K562 (cell line): Measurements from ENCODE around the gene TRIM14. TPM values are rescaled to one million over a fixed set of nuclear protein-coding genes. Genes with fewer than 3 reads are reported as not detected.

Source experiments
- ATAC-seq: fragments of 200-7000 bp; cut with Tn5 transposase; 3 replicates; pipeline ENCODE4 v1.9.1; 2020; ENCODE audit warnings: moderate library complexity
- BruUV-seq: library from RNA; stranded (reverse); fragments of 400-500 nt; replicated peaks from 2 replicates; lab custom pipeline; 2021; lab: Mats Ljungman, UMichigan
- CTCF ChIA-PET: fragments of 300-600 bp; formaldehyde crosslinking; extraction: SDS; loops from one replicate; lab custom pipeline; 2021; ENCODE audit warnings: low intra/inter-chr PET ratio; lab: Yijun Ruan, JAX
- POLR2A ChIA-PET: fragments of 300-600, 350-650 bp; sonication (Branson Sonifier 250); formaldehyde crosslinking; extraction: SDS; loops from one replicate; lab custom pipeline; 2021; ENCODE audit warnings: antibody characterized with exemption, inconsistent platforms; lab: Yijun Ruan, JAX
- DNase-seq, 4 experiments: peaks; one replicate each; pipeline versions ENCODE4 v3.0.0 to v3.0.0-alpha.2; 2011 to 2018; ENCODE audit warnings: low spot score in 3 of 4, mixed read lengths in 3 of 4; ENCODE audit errors: extremely low read depth in 1 of 4
- FAIRE-seq: peaks from 2 replicates; lab custom pipeline; 2011; peaks lifted over from hg19 to GRCh38; lab: Jason Lieb, UNC
- H2AFZ ChIP-seq: 2 replicates; pipeline ENCODE4 v1.6.0; 2011; ENCODE audit warnings: low read depth, low read length, control low read depth, inconsistent platforms
- H3K27ac ChIP-seq: fragments of 200-600 bp; 3 replicates; pipeline ENCODE4 v1.8.0; 2011; ENCODE audit warnings: low read depth, mild to moderate bottlenecking, control low read depth, inconsistent platforms, low read length, moderate library complexity, mixed read lengths; ENCODE audit errors: extremely low read depth
- H3K27me3 ChIP-seq, 2 experiments: fragments of 300-600 bp in 1 of 2; 2 replicates in 1 of 2; 3 replicates in 1 of 2; pipeline versions ENCODE4 v1.6.0 to v1.8.0; 2011; ENCODE audit warnings: inconsistent platforms in 2 of 2, low read length in 2 of 2, mild to moderate bottlenecking in 1 of 2, mixed read lengths in 1 of 2, moderate library complexity in 1 of 2; ENCODE audit not compliant: control insufficient read depth in 2 of 2, insufficient read depth in 2 of 2
- H3K36me3 ChIP-seq: fragments of 300-600 bp; 3 replicates; pipeline ENCODE4 v1.8.0; 2011; ENCODE audit warnings: mild to moderate bottlenecking, low read length, inconsistent platforms; ENCODE audit not compliant: control insufficient read depth, insufficient read depth
- H3K4me1 ChIP-seq, 2 experiments: fragments of 200-600 bp in 1 of 2; replicated peaks in 1 of 2; 2 replicates in 1 of 2; 3 replicates in 1 of 2; pipeline versions ENCODE4 v1.5.1 to v1.8.0; 2011; ENCODE audit warnings: inconsistent platforms in 2 of 2, low read length in 2 of 2, mild to moderate bottlenecking in 1 of 2, mixed read lengths in 1 of 2, moderate library complexity in 1 of 2; ENCODE audit not compliant: control insufficient read depth in 2 of 2, insufficient read depth in 2 of 2
- H3K4me2 ChIP-seq: 2 replicates; pipeline ENCODE4 v1.6.1; 2011; ENCODE audit warnings: low read length, control low read depth, inconsistent platforms, mixed read lengths; ENCODE audit not compliant: insufficient read depth
- H3K4me3 ChIP-seq: fragments of 200-600 bp; sonication (generic), shearing (Covaris generic); 2 replicates; pipeline ENCODE4 v1.5.1; 2016; ENCODE audit warnings: control low read depth, inconsistent platforms
- H3K79me2 ChIP-seq: fragments of 200-600 bp; 3 replicates; pipeline ENCODE4 v1.8.0; 2011; ENCODE audit warnings: low read length, inconsistent platforms; ENCODE audit not compliant: control insufficient read depth, insufficient read depth
- H3K9ac ChIP-seq, 2 experiments: 2 replicates each; pipeline versions ENCODE4 v1.6.0 to v1.6.1; 2011; ENCODE audit warnings: low read depth in 2 of 2, low read length in 2 of 2, control low read depth in 1 of 2, inconsistent platforms in 1 of 2, mild to moderate bottlenecking in 1 of 2, mixed read lengths in 1 of 2; ENCODE audit not compliant: insufficient read depth in 1 of 2
- H3K9me1 ChIP-seq: one replicate; pipeline ENCODE4 v1.6.0; 2011; ENCODE audit warnings: inconsistent platforms, mild to moderate bottlenecking, low read length, moderate library complexity; ENCODE audit not compliant: control insufficient read depth, insufficient read depth
- H3K9me3 ChIP-seq: replicated peaks from 2 replicates; pipeline ENCODE4 v1.5.1; 2011; ENCODE audit warnings: low read depth, low read length, inconsistent platforms; ENCODE audit not compliant: control insufficient read depth, insufficient read depth
- H4K20me1 ChIP-seq: replicated peaks from 2 replicates; pipeline ENCODE4 v1.6.1; 2011; ENCODE audit warnings: low read length, inconsistent platforms, mixed read lengths; ENCODE audit not compliant: control insufficient read depth, insufficient read depth
- ATF7 ChIP-seq: fragments of 450-650 bp; IDR thresholded peaks from 2 replicates; pipeline ENCODE4 v1.7.1; 2014; ENCODE audit warnings: mild to moderate bottlenecking, moderate library complexity
- CHCHD3 ChIP-seq: fragments of 250-450 bp; sonication (Bioruptor Pico); IDR thresholded peaks from 2 replicates; pipeline ENCODE4 v2.1.2; 2022; ENCODE audit warnings: mild to moderate bottlenecking
- E2F3 ChIP-seq: fragments of 250-450 bp; sonication (Bioruptor Pico); IDR thresholded peaks from 2 replicates; pipeline ENCODE4 v1.4.0; 2020; ENCODE audit warnings: mild to moderate bottlenecking
- EZH2 ChIP-seq: IDR thresholded peaks from 2 replicates; pipeline ENCODE4 v1.6.1; 2012; ENCODE audit warnings: low read depth, mild to moderate bottlenecking, inconsistent platforms, low read length, borderline replicate concordance
- HDGF ChIP-seq: fragments of 450-650 bp; IDR thresholded peaks from 2 replicates; pipeline ENCODE4 v1.6.1; 2016
- KLF13 ChIP-seq: fragments of 450-650 bp; IDR thresholded peaks from 2 replicates; pipeline ENCODE4 v1.6.1; 2016; ENCODE audit warnings: missing genetic modification characterization, low read depth, mild to moderate bottlenecking, missing compliant biosample characterization, moderate library complexity, borderline replicate concordance
- NFXL1 ChIP-seq: fragments of 450-650 bp; formaldehyde crosslinking; IDR thresholded peaks from 2 replicates; pipeline ENCODE4 v1.4.0; 2021; ENCODE audit warnings: mild to moderate bottlenecking
- NR2C1 ChIP-seq, 2 experiments: fragments of 450-650 bp; IDR thresholded peaks; 2 replicates each; pipeline ENCODE4 v1.6.1; 2017; ENCODE audit warnings: mild to moderate bottlenecking in 2 of 2, antibody characterized with exemption in 1 of 2, inconsistent platforms in 1 of 2, missing compliant biosample characterization in 1 of 2, missing genetic modification characterization in 1 of 2
- NR4A1 ChIP-seq, 2 experiments: fragments of 250-450 bp in 1 of 2; fragments of 450-650 bp in 1 of 2; sonication (Bioruptor Pico) in 1 of 2; IDR thresholded peaks; 2 replicates each; pipeline versions ENCODE4 v1.4.0 to v1.6.1; 2016 to 2020; ENCODE audit warnings: mild to moderate bottlenecking in 2 of 2, missing compliant biosample characterization in 1 of 2, missing genetic modification characterization in 1 of 2, moderate library complexity in 1 of 2
- POLR3A ChIP-seq: IDR thresholded peaks from 2 replicates; pipeline ENCODE4 v1.6.1; 2011; ENCODE audit warnings: borderline replicate concordance, mild to moderate bottlenecking, moderate library complexity; ENCODE audit not compliant: insufficient read length, insufficient read depth; ENCODE audit errors: extremely low read depth
- POU5F1 ChIP-seq: fragments of 150-350 bp; IDR thresholded peaks from 2 replicates; pipeline ENCODE4 v1.6.1; 2014; ENCODE audit warnings: borderline replicate concordance, low read length, low read depth, mild to moderate bottlenecking; ENCODE audit not compliant: partially characterized antibody
- ZNF780A ChIP-seq: fragments of 250-450 bp; sonication (Bioruptor Pico); IDR thresholded peaks from 2 replicates; pipeline ENCODE4 v1.5.0; 2021; ENCODE audit warnings: mild to moderate bottlenecking
- WGBS: fragments of 100-300 bp; shearing (Covaris generic); methylation state at CpG from one replicate; pipeline ENCODE4 v1.1.6; 2016; ENCODE audit warnings: low coverage, mixed read lengths; ENCODE audit not compliant: insufficient coverage; ENCODE audit errors: missing lambda C conversion rate; 5-methylcytosine and 5-hydroxymethylcytosine counted together
- in situ Hi-C: fragments of 300-500 bp; cut with MboI; formaldehyde crosslinking; loops from 4 replicates; pipeline ENCODE4 v1.15.0; 2018; ENCODE audit warnings: inconsistent platforms, mixed read lengths
- intact Hi-C: fragments of 100-400 bp; cut with micrococcal nuclease; formaldehyde crosslinking; loops from 2 replicates; pipeline ENCODE4 v1.14.2; 2022
- polyA plus RNA-seq, 8 experiments: library from polyadenylated mRNA; depleted of rRNA in 4 of 8; stranded (reverse) in 5 of 8; unstranded in 3 of 8; fragments of >200 nt; fragmentation: Nextera tagmentation in 2 of 8; fragmentation: Illumina TruSeq in 1 of 8; extraction: Ambion mirVana in 2 of 8; extraction: Trizol in 1 of 8; gene quantifications; 2 replicates each; pipeline versions ENCODE4 v1.2.1 to v1.2.3, GENCODE V29; 2011 to 2014; ENCODE audit warnings: inconsistent platforms in 1 of 8, missing spikeins in 1 of 8
- total RNA-seq, 7 experiments: library from RNA; depleted of rRNA in 6 of 7; stranded (reverse); fragments of >200 nt in 6 of 7; fragmentation: Illumina TruSeq in 2 of 7; extraction: Trizol in 2 of 7; gene quantifications; 2 replicates each; pipeline versions ENCODE4 v1.2.1 to v1.2.3, GENCODE V29; 2011 to 2021; ENCODE audit warnings: low replicate concordance in 1 of 7
- TF ChIP-seq, protein P1 (sequence below): sonication (generic); formaldehyde crosslinking; IDR thresholded peaks from 2 replicates; pipeline ENCODE4 v1.8.1; 2023; ENCODE audit warnings: mild to moderate bottlenecking, missing genetic modification reagents

The TRIM14 gene
- total and polyA plus RNA-seq, 9 of the 15 experiments (the other 6 are each of a cell fraction or from before 2014, with no cell fraction given): 7.6 to 41.0 (median 17.9) TPM

DNA sequence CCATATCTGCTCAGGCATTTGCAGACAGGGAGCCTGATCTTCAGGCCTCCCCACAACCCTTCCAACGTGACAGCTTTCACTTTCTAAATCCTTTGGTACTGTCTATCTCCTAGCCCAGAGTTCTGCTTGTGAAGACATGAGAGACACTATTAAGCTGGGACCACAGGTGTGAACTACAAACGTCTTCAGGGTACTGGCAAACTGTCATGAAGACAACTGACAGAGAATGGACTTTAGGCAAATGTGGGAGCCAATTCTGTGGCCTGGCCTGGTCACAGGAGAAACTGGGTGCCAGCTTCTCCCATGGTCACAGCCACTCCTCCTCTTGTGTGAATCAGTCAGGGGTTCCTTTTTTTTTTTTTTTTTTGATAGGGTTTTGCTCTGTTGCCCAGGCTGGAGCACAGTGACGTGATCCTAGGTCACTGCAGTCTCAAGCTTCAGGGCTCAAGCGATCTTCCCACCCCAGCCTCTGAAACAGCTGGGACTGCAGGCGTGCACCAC is 10.4 kb downstream of the TRIM14 start:
- H3K9me1 ChIP-seq: no peaks in the 10 kb centered on the region
- no peaks in the 10 kb centered on the region for H3K27me3 ChIP-seq
- 0 out of 3 replicates have a peak, but pooled peaks cover 2% of the 10 kb centered on the region for H3K79me2 ChIP-seq
- no peak for FAIRE-seq
- no peak for DNase-seq
- POLR2A ChIA-PET: interaction anchor here (0.7 kb wide), 1 partner anchor 9 kb away, joined by 3 read pairs; no protein-coding TSS in a partner anchor
- BruUV-seq: no TSS peak
- in situ Hi-C loops (no loop called here), intact Hi-C loops (no loop called here)
- H3K36me3 ChIP-seq: peaks cover 73% of the 10 kb centered on the region; the same call in 2 of the 3 replicates
- CTCF ChIA-PET: no interaction called here
- no peak overlapping the region; a peak in 1 of 4 replicates for H3K9ac ChIP-seq
- no peaks in the 10 kb centered on the region for H4K20me1 ChIP-seq
- no peaks in the 10 kb centered on the region for H3K4me1 ChIP-seq
- H3K27ac ChIP-seq: no peak overlapping the region
- no peak overlapping the region for H3K4me3 ChIP-seq
- H3K9me3 ChIP-seq: no peaks in the 10 kb centered on the region
- no peak overlapping the region for H3K4me2 ChIP-seq
- no peak for ATAC-seq
- no peak overlapping the region for H2AFZ ChIP-seq
- 74% methylated on average over 5 of the region's 5 CpGs for WGBS
- TF ChIP-seq NR2C1 (IDR thresholded peaks at IDR 0.05): no peak
- TF ChIP-seq NR2C1 (tag; IDR thresholded peaks at IDR 0.05): no peak
- TF ChIP-seq ATF7: no peak
- no peak for TF ChIP-seq NFXL1 (CRISPR knock-in tag)
- no peak for TF ChIP-seq POU5F1
- TF ChIP-seq KLF13 (tag): no peak
- TF ChIP-seq, protein P1, sequence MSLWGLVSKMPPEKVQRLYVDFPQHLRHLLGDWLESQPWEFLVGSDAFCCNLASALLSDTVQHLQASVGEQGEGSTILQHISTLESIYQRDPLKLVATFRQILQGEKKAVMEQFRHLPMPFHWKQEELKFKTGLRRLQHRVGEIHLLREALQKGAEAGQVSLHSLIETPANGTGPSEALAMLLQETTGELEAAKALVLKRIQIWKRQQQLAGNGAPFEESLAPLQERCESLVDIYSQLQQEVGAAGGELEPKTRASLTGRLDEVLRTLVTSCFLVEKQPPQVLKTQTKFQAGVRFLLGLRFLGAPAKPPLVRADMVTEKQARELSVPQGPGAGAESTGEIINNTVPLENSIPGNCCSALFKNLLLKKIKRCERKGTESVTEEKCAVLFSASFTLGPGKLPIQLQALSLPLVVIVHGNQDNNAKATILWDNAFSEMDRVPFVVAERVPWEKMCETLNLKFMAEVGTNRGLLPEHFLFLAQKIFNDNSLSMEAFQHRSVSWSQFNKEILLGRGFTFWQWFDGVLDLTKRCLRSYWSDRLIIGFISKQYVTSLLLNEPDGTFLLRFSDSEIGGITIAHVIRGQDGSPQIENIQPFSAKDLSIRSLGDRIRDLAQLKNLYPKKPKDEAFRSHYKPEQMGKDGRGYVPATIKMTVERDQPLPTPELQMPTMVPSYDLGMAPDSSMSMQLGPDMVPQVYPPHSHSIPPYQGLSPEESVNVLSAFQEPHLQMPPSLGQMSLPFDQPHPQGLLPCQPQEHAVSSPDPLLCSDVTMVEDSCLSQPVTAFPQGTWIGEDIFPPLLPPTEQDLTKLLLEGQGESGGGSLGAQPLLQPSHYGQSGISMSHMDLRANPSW (CRISPR knock-in tag): no peak
- TF ChIP-seq NR4A1 (CRISPR knock-in tag; IDR thresholded peaks at IDR 0.05): no peak
- no peak for TF ChIP-seq NR4A1 (tag; IDR thresholded peaks at IDR 0.05)
- TF ChIP-seq ZNF780A: no peak
- TF ChIP-seq E2F3 (CRISPR knock-in tag): no peak
- no peak for TF ChIP-seq HDGF
- no peak for TF ChIP-seq POLR3A
- no peak for TF ChIP-seq EZH2
- TF ChIP-seq CHCHD3: no peak
